ENCODE results near the gene ZBP1. TPM values are rescaled to one million over a fixed set of nuclear protein-coding genes. Genes with fewer than 3 reads are reported as not detected.

ZBP1 gene
- total RNA-seq, 4 donors from 2014 or later: 0.28 to 0.84 (median 0.56) TPM; not detected in 1

DNA sequence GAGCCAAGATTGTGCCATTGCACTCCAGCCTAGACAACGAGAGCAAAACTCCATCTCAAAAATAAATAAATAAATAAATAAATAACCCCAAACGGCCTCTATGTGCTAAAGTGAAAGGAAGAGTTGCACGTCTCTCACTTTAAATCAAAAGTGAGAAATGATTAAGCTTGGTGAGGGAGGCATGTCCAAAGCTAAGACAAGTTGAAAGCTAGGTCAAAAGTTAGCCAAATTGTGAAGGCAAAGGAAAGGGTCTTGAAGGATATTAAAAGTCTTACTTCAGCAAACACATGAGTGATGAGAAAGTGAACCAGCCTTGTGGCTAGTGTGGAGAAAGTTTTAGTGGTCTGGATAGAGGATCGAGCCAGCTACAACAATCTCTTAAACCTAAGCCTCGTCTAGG, 14.3 kb downstream of the ZBP1 start:
- ATAC-seq (ENCODE audit: low FRiP score) (no peak), DNase-seq (ENCODE audit: low spot score) (no peak)
- TF ChIP-seq, protein P1, sequence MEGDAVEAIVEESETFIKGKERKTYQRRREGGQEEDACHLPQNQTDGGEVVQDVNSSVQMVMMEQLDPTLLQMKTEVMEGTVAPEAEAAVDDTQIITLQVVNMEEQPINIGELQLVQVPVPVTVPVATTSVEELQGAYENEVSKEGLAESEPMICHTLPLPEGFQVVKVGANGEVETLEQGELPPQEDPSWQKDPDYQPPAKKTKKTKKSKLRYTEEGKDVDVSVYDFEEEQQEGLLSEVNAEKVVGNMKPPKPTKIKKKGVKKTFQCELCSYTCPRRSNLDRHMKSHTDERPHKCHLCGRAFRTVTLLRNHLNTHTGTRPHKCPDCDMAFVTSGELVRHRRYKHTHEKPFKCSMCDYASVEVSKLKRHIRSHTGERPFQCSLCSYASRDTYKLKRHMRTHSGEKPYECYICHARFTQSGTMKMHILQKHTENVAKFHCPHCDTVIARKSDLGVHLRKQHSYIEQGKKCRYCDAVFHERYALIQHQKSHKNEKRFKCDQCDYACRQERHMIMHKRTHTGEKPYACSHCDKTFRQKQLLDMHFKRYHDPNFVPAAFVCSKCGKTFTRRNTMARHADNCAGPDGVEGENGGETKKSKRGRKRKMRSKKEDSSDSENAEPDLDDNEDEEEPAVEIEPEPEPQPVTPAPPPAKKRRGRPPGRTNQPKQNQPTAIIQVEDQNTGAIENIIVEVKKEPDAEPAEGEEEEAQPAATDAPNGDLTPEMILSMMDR (IDR thresholded peaks at IDR 0.05): no peak

DNA sequence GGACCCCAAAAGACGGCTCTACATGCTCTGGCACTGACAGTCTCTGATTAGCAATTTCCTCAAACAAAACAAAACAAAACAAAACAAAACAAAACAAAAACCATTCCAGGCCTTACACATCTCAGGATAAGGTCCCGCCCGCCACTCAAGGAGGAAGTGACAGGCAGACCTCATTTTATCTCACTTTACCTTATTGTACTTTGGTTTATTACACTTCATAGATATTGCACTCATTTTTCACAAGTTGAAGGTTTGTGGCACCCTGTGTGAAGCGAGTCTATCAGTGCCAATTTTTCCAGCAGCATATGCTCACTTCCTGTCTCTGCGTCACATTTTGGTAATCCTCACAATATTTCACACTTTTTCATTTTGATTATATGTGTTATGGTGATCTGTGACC, 15.2 kb downstream of the ZBP1 start:
- ATAC-seq (ENCODE audit: low FRiP score) (no peak), DNase-seq (ENCODE audit: low spot score) (no peak)
- TF ChIP-seq, protein P1 (IDR thresholded peaks at IDR 0.05): no peak

GRCh38 chr20:57603120-57603519, 17.1 kb downstream of the ZBP1 start:
- ATAC-seq (ENCODE audit: low FRiP score) (no peak), DNase-seq (ENCODE audit: low spot score) (no peak)
- TF ChIP-seq, protein P1 (IDR thresholded peaks at IDR 0.05): no peak

- ATAC-seq (ENCODE audit: low FRiP score) (no peak), DNase-seq (ENCODE audit: low spot score) (no peak)
- TF ChIP-seq, protein P1 (IDR thresholded peaks at IDR 0.05): no peak
Observed at GRCh38 chr20:57601737-57602136, 18.5 kb downstream of the ZBP1 start.

GRCh38 chr20:57601211-57601570, 19.0 kb downstream of the ZBP1 start:
- TF ChIP-seq, protein P1 (IDR thresholded peaks at IDR 0.05): no peak
- no peak for DNase-seq (ENCODE audit: low spot score)
- no peak for ATAC-seq (ENCODE audit: low FRiP score)

DNA sequence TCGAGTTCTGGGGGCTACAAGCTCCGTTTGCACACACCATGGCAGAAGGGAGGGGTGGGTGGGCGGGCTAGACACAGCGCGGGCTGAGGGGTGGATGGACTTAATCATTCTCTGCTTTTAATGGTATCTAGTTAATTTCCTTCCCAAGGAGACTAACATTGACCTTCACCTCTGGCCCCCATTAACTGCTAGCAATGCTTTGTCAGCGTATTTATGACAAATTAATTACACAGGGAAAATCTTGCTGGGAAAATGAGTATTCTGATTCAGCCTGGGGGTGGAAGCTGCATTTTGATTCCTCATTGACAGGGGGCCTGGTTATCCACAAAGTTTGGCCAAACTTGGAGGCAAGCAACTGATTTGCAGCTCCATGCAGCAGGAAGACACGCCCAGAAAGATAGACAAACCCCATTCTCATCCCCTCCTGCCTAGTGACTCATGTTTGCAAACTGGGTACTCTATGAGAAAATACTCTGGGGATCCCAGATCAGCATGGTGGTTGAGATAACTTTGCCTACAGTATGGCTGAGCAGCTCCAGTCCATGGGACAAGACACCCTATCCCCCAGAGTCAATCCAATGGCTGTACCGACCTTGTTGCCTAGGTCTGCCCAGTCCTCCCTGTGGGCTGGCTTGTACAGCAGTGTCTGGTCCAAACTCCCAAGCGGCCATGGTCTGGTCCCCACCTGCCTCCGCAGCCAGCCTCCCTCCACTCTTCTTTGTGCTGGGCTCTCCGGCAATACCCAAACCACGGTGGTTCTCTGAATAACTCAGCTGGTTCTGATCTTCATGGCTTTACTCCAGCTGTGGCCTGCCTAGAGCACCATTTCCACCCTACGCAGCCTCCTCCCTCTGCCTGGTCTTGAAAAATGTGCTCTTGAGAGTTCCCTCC, 19.7 kb downstream of the ZBP1 start:
- DNase-seq (ENCODE audit: low spot score) (no peak), ATAC-seq (ENCODE audit: low FRiP score) (no peak)
- TF ChIP-seq, protein P1 (IDR thresholded peaks at IDR 0.05): no peak

- TF ChIP-seq, protein P1 (IDR thresholded peaks at IDR 0.05): no peak
- DNase-seq (ENCODE audit: low spot score): no peak
- ATAC-seq (ENCODE audit: low FRiP score): no peak
Observed at GRCh38 chr20:57598491-57598890, 21.7 kb downstream of the ZBP1 start.
